Stimulated activated CD4-positive, alpha-beta T cell treated with anti-CD3 and anti-CD28 coated beads, Interleukin-15, amount 100 ng/mL, for 24 hours (primary cell): ENCODE data around the gene KCNMB3.
"Not testable (repeated sequence)": the region's sequence is repeated elsewhere in the genome, so short reads cannot be mapped to it uniquely, and the experiment has no call there.

Experiments used
- DNase-seq: peaks from one replicate; pipeline ENCODE4 v3.0.0-alpha.2; 2020

The KCNMB3 gene

GRCh38 chr3:179250803-179251476 is at the start of gene KCNMB3:
KCNMB3 (minus strand) TSS chr3:179251114; CDS start chr3:179250990, 124 bp downstream.
- no peak for DNase-seq

GRCh38 chr3:179299999-179300613 is 49.2 kb upstream of the KCNMB3 start:
- no peak for DNase-seq

GRCh38 chr3:179299316-179299715 is 48.4 kb upstream of the KCNMB3 start:
- DNase-seq = no peak

- DNase-seq = no peak
These were observed 47.2 kb upstream of the KCNMB3 start for GRCh38 chr3:179297971-179298725.

- no peak for DNase-seq
These were observed 41.5 kb upstream of the KCNMB3 start for GRCh38 chr3:179292450-179292849.

- DNase-seq = no peak
These were observed 38.4 kb upstream of the KCNMB3 start for GRCh38 chr3:179289295-179289694.

- DNase-seq = no peak
These were observed 37.9 kb upstream of the KCNMB3 start for GRCh38 chr3:179288845-179289244.

- DNase-seq = no peak
These were observed 35.4 kb upstream of the KCNMB3 start for GRCh38 chr3:179286331-179286730.

GRCh38 chr3:179281825-179282224 is 30.9 kb upstream of the KCNMB3 start:
- no peak for DNase-seq

- no peak for DNase-seq
These were observed 28.9 kb upstream of the KCNMB3 start for GRCh38 chr3:179279837-179280236.

- DNase-seq = no peak
These were observed 28.2 kb upstream of the KCNMB3 start for GRCh38 chr3:179278932-179279693.

- DNase-seq = no peak
These were observed 27.2 kb upstream of the KCNMB3 start for GRCh38 chr3:179278151-179278550.

- no peak for DNase-seq
These were observed 25.8 kb upstream of the KCNMB3 start for GRCh38 chr3:179276743-179277142.

GRCh38 chr3:179276001-179276400 is 25.1 kb upstream of the KCNMB3 start:
- no peak for DNase-seq

GRCh38 chr3:179274434-179274833 is 23.5 kb upstream of the KCNMB3 start:
- DNase-seq = not testable (repeated sequence)

- no peak for DNase-seq
These were observed 21.5 kb upstream of the KCNMB3 start for GRCh38 chr3:179272385-179272784.

GRCh38 chr3:179269152-179269707 is 18.3 kb upstream of the KCNMB3 start:
- DNase-seq = no peak

- no peak for DNase-seq
These were observed 17.6 kb upstream of the KCNMB3 start for GRCh38 chr3:179268400-179269051.

GRCh38 chr3:179266701-179267211 is 15.8 kb upstream of the KCNMB3 start:
- DNase-seq = no peak

- DNase-seq = no peak
These were observed 15.0 kb upstream of the KCNMB3 start for GRCh38 chr3:179265875-179266274.

GRCh38 chr3:179265092-179265491 is 14.2 kb upstream of the KCNMB3 start:
- no peak for DNase-seq

GRCh38 chr3:179264449-179264848 is 13.5 kb upstream of the KCNMB3 start:
- DNase-seq = no peak
